ENCODE measurements around the gene LIPT2.

LIPT2 gene

GRCh38 chr11:74476536-74476935, 17.0 kb downstream of the LIPT2 start:
- no CpG with 5 or more reads among the region's 2 CpGs for WGBS (ENCODE audit: insufficient coverage, insufficient read length)
- no peak for DNase-seq (ENCODE audit: low read depth, low spot score)
- Histone ChIP-seq H3K9me3 (ENCODE audit: control insufficient read depth, insufficient read depth, low read length) (no peaks in the 10 kb centered on the region), H3K36me3 (ENCODE audit: control insufficient read depth, insufficient read depth, low read length) (no peaks in the 10 kb centered on the region), H3K27me3 (ENCODE audit: control insufficient read depth, insufficient read depth, low read length) (no peaks in the 10 kb centered on the region), H3K4me1 (ENCODE audit: control insufficient read depth, insufficient read depth, low read length) (no peaks in the 10 kb centered on the region), H3K27ac (ENCODE audit: low read length) (no peak overlapping the region), H3K4me3 (ENCODE audit: low read length) (no peak overlapping the region)

GRCh38 chr11:74474316-74474715, 19.2 kb downstream of the LIPT2 start:
- Histone ChIP-seq H3K4me1 (ENCODE audit: control insufficient read depth, insufficient read depth, low read length) (no peaks in the 10 kb centered on the region), H3K9me3 (ENCODE audit: control insufficient read depth, insufficient read depth, low read length) (no peaks in the 10 kb centered on the region), H3K4me3 (ENCODE audit: low read length) (no peak overlapping the region), H3K27ac (ENCODE audit: low read length) (no peak overlapping the region), H3K27me3 (ENCODE audit: control insufficient read depth, insufficient read depth, low read length) (no peaks in the 10 kb centered on the region), H3K36me3 (ENCODE audit: control insufficient read depth, insufficient read depth, low read length) (no peaks in the 10 kb centered on the region)
- no CpG with 5 or more reads among the region's 1 CpG for WGBS (ENCODE audit: insufficient coverage, insufficient read length)
- DNase-seq (ENCODE audit: low read depth, low spot score), result no peak

- Histone ChIP-seq H3K4me3 (ENCODE audit: low read length) (no peak overlapping the region), H3K27me3 (ENCODE audit: control insufficient read depth, insufficient read depth, low read length) (no peaks in the 10 kb centered on the region), H3K9me3 (ENCODE audit: control insufficient read depth, insufficient read depth, low read length) (no peaks in the 10 kb centered on the region), H3K4me1 (ENCODE audit: control insufficient read depth, insufficient read depth, low read length) (no peaks in the 10 kb centered on the region), H3K36me3 (ENCODE audit: control insufficient read depth, insufficient read depth, low read length) (no peaks in the 10 kb centered on the region), H3K27ac (ENCODE audit: low read length) (no peak overlapping the region)
- DNase-seq (ENCODE audit: low read depth, low spot score), result no peak
- no CpG with 5 or more reads among the region's 10 CpGs for WGBS (ENCODE audit: insufficient coverage, insufficient read length)
These were observed 19.9 kb downstream of the LIPT2 start for GRCh38 chr11:74473382-74474173.

- H3K27me3 ChIP-seq (ENCODE audit: control insufficient read depth, insufficient read depth, low read length), result no peaks in the 10 kb centered on the region; the same call in 1 of the 2 replicates
- WGBS (ENCODE audit: insufficient coverage, insufficient read length), result no CpG with 5 or more reads among the region's 5 CpGs
- no peaks in the 10 kb centered on the region for H3K36me3 ChIP-seq (ENCODE audit: control insufficient read depth, insufficient read depth, low read length)
- no peak overlapping the region for H3K27ac ChIP-seq (ENCODE audit: low read length)
- no peak for DNase-seq (ENCODE audit: low read depth, low spot score)
- 0 out of 2 replicates have a peak, but pooled peaks cover under 1% of the 10 kb centered on the region for H3K4me1 ChIP-seq (ENCODE audit: control insufficient read depth, insufficient read depth, low read length)
- no peaks in the 10 kb centered on the region for H3K9me3 ChIP-seq (ENCODE audit: control insufficient read depth, insufficient read depth, low read length)
- H3K4me3 ChIP-seq (ENCODE audit: low read length), result no peak overlapping the region
These were observed 21.7 kb downstream of the LIPT2 start for GRCh38 chr11:74471668-74472429.

- no peaks in the 10 kb centered on the region for H3K9me3 ChIP-seq (ENCODE audit: control insufficient read depth, insufficient read depth, low read length)
- no peak for DNase-seq (ENCODE audit: low read depth, low spot score)
- 0 out of 2 replicates have a peak, but pooled peaks cover 2% of the 10 kb centered on the region for H3K4me1 ChIP-seq (ENCODE audit: control insufficient read depth, insufficient read depth, low read length)
- WGBS (ENCODE audit: insufficient coverage, insufficient read length), result no CpG with 5 or more reads among the region's 1 CpG
- H3K27me3 ChIP-seq (ENCODE audit: control insufficient read depth, insufficient read depth, low read length), result no peaks in the 10 kb centered on the region; the same call in 1 of the 2 replicates
- H3K4me3 ChIP-seq (ENCODE audit: low read length), result no peak overlapping the region
- no peak overlapping the region for H3K27ac ChIP-seq (ENCODE audit: low read length)
- H3K36me3 ChIP-seq (ENCODE audit: control insufficient read depth, insufficient read depth, low read length), result no peaks in the 10 kb centered on the region
These were observed 22.5 kb downstream of the LIPT2 start for GRCh38 chr11:74471037-74471436.

- H3K36me3 ChIP-seq (ENCODE audit: control insufficient read depth, insufficient read depth, low read length), result no peaks in the 10 kb centered on the region
- H3K4me3 ChIP-seq (ENCODE audit: low read length), result no peak overlapping the region
- H3K27ac ChIP-seq (ENCODE audit: low read length), result no peak overlapping the region
- no peak for DNase-seq (ENCODE audit: low read depth, low spot score)
- no peaks in the 10 kb centered on the region; the same call in 1 of the 2 replicates for H3K27me3 ChIP-seq (ENCODE audit: control insufficient read depth, insufficient read depth, low read length)
- H3K9me3 ChIP-seq (ENCODE audit: control insufficient read depth, insufficient read depth, low read length), result no peaks in the 10 kb centered on the region
- 0 out of 2 replicates have a peak, but pooled peaks cover 2% of the 10 kb centered on the region for H3K4me1 ChIP-seq (ENCODE audit: control insufficient read depth, insufficient read depth, low read length)
- no CpG with 5 or more reads among the region's 2 CpGs for WGBS (ENCODE audit: insufficient coverage, insufficient read length)
These were observed 23.0 kb downstream of the LIPT2 start for GRCh38 chr11:74470526-74470925.

GRCh38 chr11:74468936-74469335, 24.6 kb downstream of the LIPT2 start:
- DNase-seq (ENCODE audit: low read depth, low spot score), result no peak
- H3K27ac ChIP-seq (ENCODE audit: low read length), result no peak overlapping the region
- WGBS (ENCODE audit: insufficient coverage, insufficient read length), result no CpG with 5 or more reads among the region's 1 CpG
- no peaks in the 10 kb centered on the region for H3K36me3 ChIP-seq (ENCODE audit: control insufficient read depth, insufficient read depth, low read length)
- H3K4me1 ChIP-seq (ENCODE audit: control insufficient read depth, insufficient read depth, low read length), result 0 out of 2 replicates have a peak, but pooled peaks cover 2% of the 10 kb centered on the region
- H3K27me3 ChIP-seq (ENCODE audit: control insufficient read depth, insufficient read depth, low read length), result no peaks in the 10 kb centered on the region; the same call in 1 of the 2 replicates
- no peak overlapping the region for H3K4me3 ChIP-seq (ENCODE audit: low read length)
- no peaks in the 10 kb centered on the region for H3K9me3 ChIP-seq (ENCODE audit: control insufficient read depth, insufficient read depth, low read length)

GRCh38 chr11:74468521-74468920, 25.0 kb downstream of the LIPT2 start:
- H3K9me3 ChIP-seq (ENCODE audit: control insufficient read depth, insufficient read depth, low read length), result no peaks in the 10 kb centered on the region
- 0 out of 2 replicates have a peak, but pooled peaks cover 2% of the 10 kb centered on the region for H3K4me1 ChIP-seq (ENCODE audit: control insufficient read depth, insufficient read depth, low read length)
- H3K27me3 ChIP-seq (ENCODE audit: control insufficient read depth, insufficient read depth, low read length), result no peaks in the 10 kb centered on the region; the same call in 1 of the 2 replicates
- H3K4me3 ChIP-seq (ENCODE audit: low read length), result no peak overlapping the region
- H3K36me3 ChIP-seq (ENCODE audit: control insufficient read depth, insufficient read depth, low read length), result no peaks in the 10 kb centered on the region
- DNase-seq (ENCODE audit: low read depth, low spot score), result no peak
- H3K27ac ChIP-seq (ENCODE audit: low read length), result no peak overlapping the region

GRCh38 chr11:74468058-74468457, 25.5 kb downstream of the LIPT2 start:
- Histone ChIP-seq H3K36me3 (ENCODE audit: control insufficient read depth, insufficient read depth, low read length) (no peaks in the 10 kb centered on the region), H3K27ac (ENCODE audit: low read length) (no peak overlapping the region), H3K27me3 (ENCODE audit: control insufficient read depth, insufficient read depth, low read length) (no peaks in the 10 kb centered on the region; the same call in 1 of the 2 replicates), H3K4me3 (ENCODE audit: low read length) (no peak overlapping the region), H3K4me1 (ENCODE audit: control insufficient read depth, insufficient read depth, low read length) (0 out of 2 replicates have a peak, but pooled peaks cover 2% of the 10 kb centered on the region), H3K9me3 (ENCODE audit: control insufficient read depth, insufficient read depth, low read length) (no peaks in the 10 kb centered on the region)
- no peak for DNase-seq (ENCODE audit: low read depth, low spot score)
- no CpG with 5 or more reads among the region's 4 CpGs for WGBS (ENCODE audit: insufficient coverage, insufficient read length)

All from iPS DF 6.9 (cell line).